ENCODE measurements around the gene ENAM. TPM values are rescaled to one million over a fixed set of nuclear protein-coding genes. Genes with fewer than 3 reads are reported as not detected.

ENAM gene
- total and polyA plus RNA-seq, 12 donors = 0.49 to 13.1 (median 11.1) TPM

GRCh38 chr4:70600977-70601376, 27.6 kb upstream of the ENAM start:
- no peaks in the 10 kb centered on the region for H3K36me3 ChIP-seq
- intact Hi-C loops (cut with DNase I) = loop anchor here in 3 of 10 donors (2.0 to 10.0 kb wide), 2 partner anchors 1112 to 1114 kb away; no protein-coding TSS in a partner anchor
- ATAC-seq (no peak), DNase-seq (no peak)
- no peaks in the 10 kb centered on the region for H3K9me3 ChIP-seq
- peaks cover 0 to 9% (median 0%) of the 10 kb centered on the region in 7 donors for H3K27me3 ChIP-seq
- 64 to 76% methylated on average over 5 of the region's 5 CpGs for WGBS, 2 donors
- no peak overlapping the region for H3K27ac ChIP-seq
- H3K4me3 ChIP-seq = no peak overlapping the region
- no peak for TF ChIP-seq CTCF (IDR thresholded peaks at IDR 0.05)
- H3K4me1 ChIP-seq = no peaks in the 10 kb centered on the region

- ATAC-seq (peak in 1 of 8 donors; percentile 77), DNase-seq (peak; percentile 10 to 15)
- H3K27me3 ChIP-seq = peaks cover 0 to 7% (median 0%) of the 10 kb centered on the region in 7 donors
- 34 to 43% methylated on average over 5 of the region's 5 CpGs for WGBS, 2 donors
- no peaks in the 10 kb centered on the region for H3K4me1 ChIP-seq
- no peaks in the 10 kb centered on the region for H3K9me3 ChIP-seq
- intact Hi-C loops (cut with DNase I) = loop anchor here in 3 of 10 donors (2.0 to 10.0 kb wide), 2 partner anchors 1111 to 1113 kb away; no protein-coding TSS in a partner anchor
- no peak overlapping the region for H3K4me3 ChIP-seq
- H3K27ac ChIP-seq = no peak overlapping the region
- no peaks in the 10 kb centered on the region for H3K36me3 ChIP-seq
- TF ChIP-seq CTCF (IDR thresholded peaks at IDR 0.05) = peak; percentile 16 to 72 (median 61)
These were observed 27.0 kb upstream of the ENAM start for GRCh38 chr4:70601422-70602039.

GRCh38 chr4:70603856-70604255, 24.7 kb upstream of the ENAM start:
- Histone ChIP-seq H3K4me1 (no peaks in the 10 kb centered on the region), H3K27ac (no peak overlapping the region), H3K4me3 (no peak overlapping the region), H3K27me3 (peaks cover 0 to 8% (median 0%) of the 10 kb centered on the region in 7 donors), H3K36me3 (no peaks in the 10 kb centered on the region), H3K9me3 (no peaks in the 10 kb centered on the region)
- intact Hi-C loops (cut with DNase I) = loop anchor here in 2 of 10 donors (10.0 kb wide), 1 partner anchor 1111 kb away; no protein-coding TSS in a partner anchor
- ATAC-seq (no peak), DNase-seq (no peak)
- no peak for TF ChIP-seq CTCF (IDR thresholded peaks at IDR 0.05)
- WGBS, 2 donors = 37% methylated on average over 3 of the region's 3 CpGs

GRCh38 chr4:70606459-70606858, 22.1 kb upstream of the ENAM start:
- no peak for ATAC-seq
- no peak for DNase-seq
- WGBS, 2 donors = 76 to 80% methylated on average over 8 of the region's 8 CpGs

More at GRCh38 chr4:70606459-70606858, 22.1 kb upstream of the ENAM start:
- Histone ChIP-seq H3K4me3 (no peak overlapping the region), H3K27me3 (peaks cover 0 to 11% (median 3%) of the 10 kb centered on the region in 7 donors), H3K9me3 (no peaks in the 10 kb centered on the region), H3K27ac (no peak overlapping the region), H3K4me1 (no peaks in the 10 kb centered on the region), H3K36me3 (no peaks in the 10 kb centered on the region)
- TF ChIP-seq CTCF (IDR thresholded peaks at IDR 0.05) = no peak
- intact Hi-C loops (cut with DNase I) = loop anchor here in 2 of 10 donors (10.0 kb wide), 1 partner anchor 1108 kb away; no protein-coding TSS in a partner anchor
